Suprapubic skin (tissue), 3 donors: ENCODE data around the gene TOR1A.

Experiments
- EP300 ChIP-seq: sonication (generic); formaldehyde crosslinking; IDR thresholded peaks from one replicate; pipeline ENCODE4 v1.6.1; 2017; ENCODE audit warnings: antibody characterized with exemption
- POLR2A ChIP-seq, 2 donors: fragments of 450-650 bp; IDR thresholded peaks; one replicate each; pipeline ENCODE4 v1.6.1; 2017; ENCODE audit warnings: antibody characterized with exemption in 2 of 2, mild to moderate bottlenecking in 2 of 2, moderate library complexity in 2 of 2
- TF ChIP-seq, protein P1 (sequence below), 2 donors: fragments of 200-600 bp in 1 of 2; fragments of 450-650 bp in 1 of 2; sonication (generic) in 1 of 2; IDR thresholded peaks; one replicate each; pipeline ENCODE4 v1.5.1; 2016 to 2019; ENCODE audit warnings: antibody characterized with exemption in 2 of 2, mild to moderate bottlenecking in 1 of 2, moderate library complexity in 1 of 2

DNA sequence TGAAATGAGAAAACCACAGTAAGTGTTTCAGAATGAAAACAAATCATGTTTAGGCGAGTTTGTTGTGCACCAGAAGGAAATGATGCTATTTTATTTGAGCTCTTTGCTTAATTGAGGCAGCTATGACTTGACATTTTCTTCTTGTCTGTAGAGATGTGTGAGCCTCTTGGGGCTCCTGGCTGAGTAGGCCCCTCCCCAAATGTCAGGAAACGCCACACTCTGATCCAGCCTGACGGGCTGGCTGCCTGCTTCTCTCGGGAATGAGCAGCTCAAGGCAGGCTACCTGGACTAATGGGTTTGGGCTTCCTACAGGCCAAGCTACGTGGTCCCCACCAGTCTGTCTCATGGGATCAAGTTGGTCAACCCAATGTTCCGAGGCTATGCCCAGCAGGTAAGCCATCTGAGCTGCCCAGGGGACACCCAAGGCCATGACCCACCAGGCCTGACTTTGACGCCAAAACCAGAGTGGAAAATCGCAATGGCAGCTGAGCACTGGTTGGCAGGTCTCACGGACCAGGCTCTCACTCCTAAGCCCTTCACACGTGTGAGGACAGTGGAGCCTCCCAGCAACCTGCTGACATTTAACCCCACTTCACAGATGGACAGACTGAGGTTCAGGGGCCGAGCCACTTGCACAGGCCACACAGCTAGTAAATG, 41.2 kb upstream of the TOR1A start:
- TF ChIP-seq, protein P1, sequence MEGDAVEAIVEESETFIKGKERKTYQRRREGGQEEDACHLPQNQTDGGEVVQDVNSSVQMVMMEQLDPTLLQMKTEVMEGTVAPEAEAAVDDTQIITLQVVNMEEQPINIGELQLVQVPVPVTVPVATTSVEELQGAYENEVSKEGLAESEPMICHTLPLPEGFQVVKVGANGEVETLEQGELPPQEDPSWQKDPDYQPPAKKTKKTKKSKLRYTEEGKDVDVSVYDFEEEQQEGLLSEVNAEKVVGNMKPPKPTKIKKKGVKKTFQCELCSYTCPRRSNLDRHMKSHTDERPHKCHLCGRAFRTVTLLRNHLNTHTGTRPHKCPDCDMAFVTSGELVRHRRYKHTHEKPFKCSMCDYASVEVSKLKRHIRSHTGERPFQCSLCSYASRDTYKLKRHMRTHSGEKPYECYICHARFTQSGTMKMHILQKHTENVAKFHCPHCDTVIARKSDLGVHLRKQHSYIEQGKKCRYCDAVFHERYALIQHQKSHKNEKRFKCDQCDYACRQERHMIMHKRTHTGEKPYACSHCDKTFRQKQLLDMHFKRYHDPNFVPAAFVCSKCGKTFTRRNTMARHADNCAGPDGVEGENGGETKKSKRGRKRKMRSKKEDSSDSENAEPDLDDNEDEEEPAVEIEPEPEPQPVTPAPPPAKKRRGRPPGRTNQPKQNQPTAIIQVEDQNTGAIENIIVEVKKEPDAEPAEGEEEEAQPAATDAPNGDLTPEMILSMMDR (IDR thresholded peaks at IDR 0.05), result no peak
- TF ChIP-seq POLR2A (IDR thresholded peaks at IDR 0.05), result no peak
- no peak for TF ChIP-seq EP300
